H9 (cell line): Measurements from ENCODE around the gene PDE1A. TPM values are rescaled to one million over a fixed set of nuclear protein-coding genes. Genes with fewer than 3 reads are reported as not detected.

Experiments
- DNase-seq: peaks from one replicate; pipeline ENCODE4 v3.0.0-alpha.2; 2017
- H2AFZ ChIP-seq: one replicate; pipeline ENCODE4 v1.6.1; 2013; ENCODE audit warnings: mild to moderate bottlenecking, low read length, control low read depth, moderate library complexity
- H2AK5ac ChIP-seq: 2 replicates; pipeline ENCODE4 v1.6.1; 2013; ENCODE audit warnings: low read length, control low read depth, mixed read lengths; ENCODE audit not compliant: insufficient read length
- H2BK120ac ChIP-seq: one replicate; pipeline ENCODE4 v1.6.1; 2013; ENCODE audit warnings: low read depth, mild to moderate bottlenecking, low read length, control low read depth, inconsistent platforms; ENCODE audit not compliant: poor library complexity, severe bottlenecking
- H2BK12ac ChIP-seq: 2 replicates; pipeline ENCODE4 v1.6.1; 2013; ENCODE audit warnings: low read length, control low read depth, mixed read lengths, low read depth; ENCODE audit not compliant: insufficient read length
- H2BK15ac ChIP-seq: 2 replicates; pipeline ENCODE4 v1.6.1; 2013; ENCODE audit warnings: low read depth, low read length, control low read depth
- H2BK20ac ChIP-seq: one replicate; pipeline ENCODE4 v1.6.1; 2013; ENCODE audit warnings: low read depth, mild to moderate bottlenecking, low read length, control low read depth, inconsistent platforms; ENCODE audit not compliant: poor library complexity, severe bottlenecking
- H2BK5ac ChIP-seq: 2 replicates; pipeline ENCODE4 v1.6.1; 2013; ENCODE audit warnings: low read length, control low read depth, mixed read lengths; ENCODE audit not compliant: insufficient read length
- H3K14ac ChIP-seq: 2 replicates; pipeline ENCODE4 v1.6.1; 2013; ENCODE audit warnings: low read length, control low read depth; ENCODE audit not compliant: insufficient read depth
- H3K18ac ChIP-seq: 2 replicates; pipeline ENCODE4 v1.6.1; 2013; ENCODE audit warnings: low read depth, mild to moderate bottlenecking, mixed read lengths, low read length, control low read depth; ENCODE audit not compliant: insufficient read length
- H3K23ac ChIP-seq: 2 replicates; pipeline ENCODE4 v1.6.1; 2013; ENCODE audit warnings: low read length, control low read depth, mixed read lengths, low read depth; ENCODE audit not compliant: insufficient read length
- H3K23me2 ChIP-seq: 2 replicates; pipeline ENCODE4 v1.6.1; 2013; ENCODE audit warnings: low read depth, mild to moderate bottlenecking, mixed read lengths, low read length, control low read depth; ENCODE audit not compliant: insufficient read length, poor library complexity, severe bottlenecking
- H3K27ac ChIP-seq: 2 replicates; pipeline ENCODE4 v1.5.1; 2013; ENCODE audit warnings: low read length, control low read depth, mixed read lengths, low read depth; ENCODE audit not compliant: insufficient read length
- H3K27me3 ChIP-seq: 2 replicates; pipeline ENCODE4 v1.6.1; 2013; ENCODE audit warnings: low read length, control low read depth, inconsistent platforms; ENCODE audit not compliant: insufficient read depth
- H3K4ac ChIP-seq: 2 replicates; pipeline ENCODE4 v1.6.1; 2013; ENCODE audit warnings: low read depth, mild to moderate bottlenecking, control low read depth, inconsistent platforms, low read length, moderate library complexity
- H3K4me1 ChIP-seq: 2 replicates; pipeline ENCODE4 v1.6.1; 2013; ENCODE audit warnings: low read length, control low read depth, inconsistent platforms; ENCODE audit not compliant: insufficient read depth
- H3K4me2 ChIP-seq: 2 replicates; pipeline ENCODE4 v1.6.1; 2013; ENCODE audit warnings: low read length, control low read depth, mixed read lengths; ENCODE audit not compliant: insufficient read length, insufficient read depth
- H3K56ac ChIP-seq: 2 replicates; pipeline ENCODE4 v1.6.1; 2013; ENCODE audit warnings: low read depth, mild to moderate bottlenecking, mixed read lengths, low read length, control low read depth; ENCODE audit not compliant: insufficient read length
- H3K79me1 ChIP-seq: 2 replicates; pipeline ENCODE4 v1.6.1; 2013; ENCODE audit warnings: low read depth, mild to moderate bottlenecking, moderate library complexity, low read length, control low read depth, inconsistent platforms; ENCODE audit not compliant: insufficient read depth, poor library complexity, severe bottlenecking
- H3K79me2 ChIP-seq: 2 replicates; pipeline ENCODE4 v1.6.1; 2013; ENCODE audit warnings: low read length, control low read depth, inconsistent platforms; ENCODE audit not compliant: insufficient read depth
- H3K9ac ChIP-seq: 2 replicates; pipeline ENCODE4 v1.6.1; 2013; ENCODE audit warnings: low read length, control low read depth, mixed read lengths; ENCODE audit not compliant: insufficient read length; ENCODE audit errors: extremely low read depth
- H3K9me3 ChIP-seq: one replicate; pipeline ENCODE4 v1.6.1; 2013; ENCODE audit warnings: low read depth, low read length, inconsistent platforms; ENCODE audit not compliant: control insufficient read depth
- H3T11ph ChIP-seq: one replicate; pipeline ENCODE4 v1.6.1; 2013; ENCODE audit warnings: mild to moderate bottlenecking, low read length, control low read depth, inconsistent platforms
- H4K20me1 ChIP-seq: one replicate; pipeline ENCODE4 v1.6.1; 2013; ENCODE audit not compliant: control insufficient read depth, insufficient read length, insufficient read depth
- H4K5ac ChIP-seq: 2 replicates; pipeline ENCODE4 v1.6.1; 2013; ENCODE audit warnings: low read depth, mild to moderate bottlenecking, mixed read lengths, low read length, control low read depth; ENCODE audit not compliant: insufficient read length
- H4K8ac ChIP-seq: replicated peaks from 2 replicates; pipeline ENCODE4 v1.6.1; 2013; ENCODE audit warnings: low read length, control low read depth, mixed read lengths, low read depth; ENCODE audit not compliant: insufficient read length
- H4K91ac ChIP-seq: 2 replicates; pipeline ENCODE4 v1.6.1; 2013; ENCODE audit warnings: low read depth, mild to moderate bottlenecking, moderate library complexity, mixed read lengths, low read length, control low read depth; ENCODE audit not compliant: insufficient read length
- H3K27ac Mint-ChIP-seq, 3 experiments: 2 replicates in 2 of 3; 3 replicates in 1 of 3; pipeline ENCODE4 v1.8.0; 2020 to 2021; ENCODE audit warnings: mixed read lengths in 3 of 3, mild to moderate bottlenecking in 1 of 3, moderate library complexity in 1 of 3
- H3K27me3 Mint-ChIP-seq: 2 replicates; pipeline ENCODE4 v1.8.0; 2021; ENCODE audit warnings: low read depth, mild to moderate bottlenecking, moderate library complexity, mixed read lengths
- H3K36me3 Mint-ChIP-seq, 3 experiments: 2 replicates in 2 of 3; 3 replicates in 1 of 3; pipeline ENCODE4 v1.8.0; 2020 to 2021; ENCODE audit warnings: low read depth in 3 of 3, mixed read lengths in 3 of 3; ENCODE audit not compliant: insufficient read depth in 1 of 3
- H3K4me1 Mint-ChIP-seq, 2 experiments: 2 replicates each; pipeline ENCODE4 v1.8.0; 2020; ENCODE audit warnings: mixed read lengths in 2 of 2
- H3K4me3 Mint-ChIP-seq, 2 experiments: 2 replicates in 1 of 2; 3 replicates in 1 of 2; pipeline ENCODE4 v1.8.0; 2020 to 2021; ENCODE audit warnings: mild to moderate bottlenecking in 2 of 2, mixed read lengths in 2 of 2, moderate library complexity in 1 of 2
- H3K9me3 Mint-ChIP-seq, 2 experiments: 2 replicates in 1 of 2; 3 replicates in 1 of 2; pipeline ENCODE4 v1.8.0; 2020; ENCODE audit warnings: mild to moderate bottlenecking in 2 of 2, mixed read lengths in 2 of 2, moderate library complexity in 1 of 2
- CTCF ChIP-seq: fragments of 200-600 bp; sonication (generic); conservative IDR thresholded peaks from 3 replicates; pipeline ENCODE4 v1.8.0; 2021; ENCODE audit warnings: antibody characterized with exemption, mild to moderate bottlenecking
- WGBS: extraction: QIAGEN DNeasy Blood & Tissue Kit; methylation state at CpG from one replicate; pipeline ENCODE4 v1.1.7; 2013; ENCODE audit warnings: missing lambda C conversion rate, low lambda C conversion rate, mixed read lengths; ENCODE audit not compliant: insufficient read length; ENCODE audit errors: extremely low coverage; 5-methylcytosine and 5-hydroxymethylcytosine counted together
- total RNA-seq: library from RNA; stranded (reverse); gene quantifications from 2 replicates; pipeline ENCODE4 v1.2.1, GENCODE V29; 2021

Gene PDE1A
- total RNA-seq, 1 experiment from 2014 or later, result 0.11 TPM

GRCh38 chr2:182447863-182448262 lies 21.0 kb upstream of the PDE1A start:
- no peak overlapping the region for H3K4ac ChIP-seq
- no peak overlapping the region for H3K4me3 Mint-ChIP-seq
- H4K20me1 ChIP-seq, result no peaks in the 10 kb centered on the region
- H2BK120ac ChIP-seq, result no peak overlapping the region
- H3K9ac ChIP-seq, result no peak overlapping the region
- H2BK5ac ChIP-seq, result no peak overlapping the region
- WGBS, result no CpG with 5 or more reads among the region's 2 CpGs
- H4K5ac ChIP-seq, result no peak overlapping the region
- H4K91ac ChIP-seq, result no peak overlapping the region
- no peaks in the 10 kb centered on the region for H3K27me3 ChIP-seq
- H3K79me1 ChIP-seq, result no peaks in the 10 kb centered on the region
- TF ChIP-seq CTCF, result no peak
- H3K4me2 ChIP-seq, result no peak overlapping the region
- no peaks in the 10 kb centered on the region for H3K9me3 Mint-ChIP-seq
- H2AFZ ChIP-seq, result no peak overlapping the region
- no peak overlapping the region for H3K23ac ChIP-seq
- H3K18ac ChIP-seq, result no peak overlapping the region
- no peaks in the 10 kb centered on the region for H3K27me3 Mint-ChIP-seq
- DNase-seq, result no peak
- H3K4me1 Mint-ChIP-seq, result peaks cover 3 to 11% of the 10 kb centered on the region in 2 experiments; a peak in 3 of 4 replicates
- H4K8ac ChIP-seq, result no peak overlapping the region
- H3K14ac ChIP-seq, result no peak overlapping the region
- H3K23me2 ChIP-seq, result no peaks in the 10 kb centered on the region
- no peak overlapping the region for H2AK5ac ChIP-seq
- H2BK15ac ChIP-seq, result no peak overlapping the region
- H3T11ph ChIP-seq, result no peak overlapping the region
- no peak overlapping the region; a peak in 1 of 7 replicates for H3K27ac Mint-ChIP-seq
- H3K56ac ChIP-seq, result no peak overlapping the region
- H2BK20ac ChIP-seq, result no peak overlapping the region
- no peak overlapping the region for H3K27ac ChIP-seq
- no peak overlapping the region for H2BK12ac ChIP-seq
- no peaks in the 10 kb centered on the region for H3K79me2 ChIP-seq
- H3K4me1 ChIP-seq, result no peaks in the 10 kb centered on the region
- no peaks in the 10 kb centered on the region for H3K9me3 ChIP-seq
- no peaks in the 10 kb centered on the region for H3K36me3 Mint-ChIP-seq
